Left ventricle myocardium inferior (tissue), 1 donor: Measurements from ENCODE around the gene GABRG3. TPM values are rescaled to one million over a fixed set of nuclear protein-coding genes. Genes with fewer than 3 reads are reported as not detected.

ENCODE experiments used
- DNase-seq: peaks from one replicate; pipeline ENCODE4 v3.0.0-alpha.2; 2020
- H3K27ac ChIP-seq: fragments of 200-600 bp; replicated peaks from 2 replicates; pipeline ENCODE4 v1.8.0; 2021
- H3K27me3 ChIP-seq: fragments of 200-600 bp; 2 replicates; pipeline ENCODE4 v1.8.0; 2021; ENCODE audit warnings: low read depth
- H3K36me3 ChIP-seq: fragments of 200-600 bp; 2 replicates; pipeline ENCODE4 v1.8.0; 2021
- H3K4me1 ChIP-seq: fragments of 200-600 bp; 2 replicates; pipeline ENCODE4 v1.8.0; 2021
- H3K4me3 ChIP-seq: fragments of 200-600 bp; 2 replicates; pipeline ENCODE4 v1.8.0; 2021; ENCODE audit warnings: mild to moderate bottlenecking, moderate library complexity
- H3K9me3 ChIP-seq: fragments of 200-600 bp; replicated peaks from 2 replicates; pipeline ENCODE4 v1.8.0; 2021
- intact Hi-C: fragments of 100-400 bp; cut with micrococcal nuclease; formaldehyde crosslinking; loops from one replicate; pipeline ENCODE4 v1.11.0; 2022
- total RNA-seq: library from RNA; stranded (reverse); fragmentation: NEBNext Ultra II Directional; extraction: Animal tissue kit (Norgen Biotek cat#: 25700); gene quantifications from one replicate; pipeline ENCODE4 v1.2.1, GENCODE V29; 2021
- TF ChIP-seq, protein P1 (sequence below): fragments of 200-600 bp; IDR thresholded peaks from 2 replicates; pipeline ENCODE4 v1.8.0; 2021; ENCODE audit warnings: antibody characterized with exemption, mild to moderate bottlenecking, borderline replicate concordance
- donor health status: DM: no; HTN: yes; CAD: no; lungs with severe emphysema.

Gene GABRG3
- total RNA-seq, 1 donor from 2014 or later, result not detected

DNA sequence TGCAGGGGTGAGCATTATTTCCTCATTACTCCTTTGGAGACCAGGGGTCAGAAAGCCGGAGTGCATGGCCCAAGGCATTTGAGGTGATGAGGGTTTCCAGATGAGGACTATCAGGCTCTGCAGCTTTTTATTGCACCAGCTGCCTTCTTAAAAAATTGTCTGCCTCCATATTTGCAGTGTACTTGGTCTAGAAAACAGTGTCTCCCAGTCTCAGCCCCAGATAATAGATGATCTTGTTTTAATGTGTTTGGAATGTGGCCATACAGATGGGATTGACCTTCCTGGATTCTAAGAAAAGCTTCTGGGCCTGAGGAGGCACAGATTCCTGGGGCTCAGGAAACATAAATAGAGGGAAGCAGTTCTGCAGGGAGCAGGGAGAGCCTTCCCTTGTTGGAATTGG, 123.3 kb downstream of the GABRG3 start:
- intact Hi-C loops, result no loop called here
- H3K36me3 ChIP-seq, result no peaks in the 10 kb centered on the region
- DNase-seq, result no peak
- H3K27ac ChIP-seq, result no peak overlapping the region
- H3K4me3 ChIP-seq, result no peak overlapping the region
- no peaks in the 10 kb centered on the region for H3K27me3 ChIP-seq
- TF ChIP-seq, protein P1, sequence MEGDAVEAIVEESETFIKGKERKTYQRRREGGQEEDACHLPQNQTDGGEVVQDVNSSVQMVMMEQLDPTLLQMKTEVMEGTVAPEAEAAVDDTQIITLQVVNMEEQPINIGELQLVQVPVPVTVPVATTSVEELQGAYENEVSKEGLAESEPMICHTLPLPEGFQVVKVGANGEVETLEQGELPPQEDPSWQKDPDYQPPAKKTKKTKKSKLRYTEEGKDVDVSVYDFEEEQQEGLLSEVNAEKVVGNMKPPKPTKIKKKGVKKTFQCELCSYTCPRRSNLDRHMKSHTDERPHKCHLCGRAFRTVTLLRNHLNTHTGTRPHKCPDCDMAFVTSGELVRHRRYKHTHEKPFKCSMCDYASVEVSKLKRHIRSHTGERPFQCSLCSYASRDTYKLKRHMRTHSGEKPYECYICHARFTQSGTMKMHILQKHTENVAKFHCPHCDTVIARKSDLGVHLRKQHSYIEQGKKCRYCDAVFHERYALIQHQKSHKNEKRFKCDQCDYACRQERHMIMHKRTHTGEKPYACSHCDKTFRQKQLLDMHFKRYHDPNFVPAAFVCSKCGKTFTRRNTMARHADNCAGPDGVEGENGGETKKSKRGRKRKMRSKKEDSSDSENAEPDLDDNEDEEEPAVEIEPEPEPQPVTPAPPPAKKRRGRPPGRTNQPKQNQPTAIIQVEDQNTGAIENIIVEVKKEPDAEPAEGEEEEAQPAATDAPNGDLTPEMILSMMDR, result no peak
- H3K4me1 ChIP-seq, result no peaks in the 10 kb centered on the region
- H3K9me3 ChIP-seq, result peaks cover 19% of the 10 kb centered on the region

DNA sequence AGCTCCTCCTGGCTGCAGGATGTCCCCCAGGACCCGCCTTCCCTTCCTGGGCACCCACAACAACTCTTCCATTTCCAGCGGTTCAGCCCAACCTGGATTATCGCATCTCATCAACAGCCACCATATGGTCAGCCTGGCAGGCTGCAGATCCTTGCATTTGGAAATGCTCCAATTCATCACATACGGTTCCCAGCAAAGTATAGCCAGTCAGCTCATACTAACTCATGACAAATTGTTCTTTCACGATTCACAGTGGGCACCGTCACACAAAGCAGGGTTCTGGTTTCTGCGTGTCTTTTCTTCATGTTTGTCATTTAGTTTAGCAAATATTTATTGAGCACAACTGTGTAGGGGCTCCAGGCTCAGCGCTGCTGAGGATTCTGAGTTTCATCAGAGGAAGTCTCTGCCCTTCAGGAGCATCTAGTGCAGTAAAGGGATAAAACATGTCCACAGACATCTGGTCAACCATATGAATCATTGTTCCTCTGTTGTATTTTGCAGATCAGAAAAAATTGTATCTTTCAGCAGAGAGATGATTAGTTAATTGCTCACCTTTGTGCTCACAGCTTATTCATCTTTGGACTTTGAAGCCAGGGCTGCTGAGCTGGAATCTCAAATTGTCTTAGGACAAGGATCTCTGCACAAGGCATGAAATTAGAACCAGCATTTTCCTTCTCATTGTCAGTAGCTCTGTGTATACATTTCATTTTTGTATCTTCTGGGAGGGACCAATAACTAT, 125.1 kb downstream of the GABRG3 start:
- H3K27me3 ChIP-seq, result no peaks in the 10 kb centered on the region
- no peak overlapping the region for H3K4me3 ChIP-seq
- H3K27ac ChIP-seq, result no peak overlapping the region
- TF ChIP-seq, protein P1, result no peak
- H3K9me3 ChIP-seq, result peaks cover 2% of the 10 kb centered on the region
- intact Hi-C loops, result no loop called here
- no peak for DNase-seq
- H3K36me3 ChIP-seq, result no peaks in the 10 kb centered on the region
- no peaks in the 10 kb centered on the region for H3K4me1 ChIP-seq

DNA sequence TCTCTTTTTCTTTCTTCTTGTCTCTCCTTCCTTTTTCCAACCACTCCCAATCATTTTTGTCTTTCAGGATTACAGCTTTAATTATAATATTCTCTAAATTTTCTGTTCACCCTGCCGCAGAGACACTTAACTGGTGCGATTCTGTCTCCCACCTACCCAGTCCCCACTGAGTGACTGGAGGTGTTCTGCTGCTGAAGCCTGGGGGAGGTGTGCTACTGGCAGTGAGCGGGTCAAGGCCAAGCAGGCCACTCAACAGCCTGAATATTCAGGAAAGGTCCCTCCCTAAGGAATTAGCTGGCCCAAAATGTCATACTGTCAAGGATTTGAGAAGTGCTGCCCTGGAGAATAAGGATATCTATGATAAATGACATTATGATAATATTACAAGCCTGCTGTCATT, 126.5 kb downstream of the GABRG3 start:
- no peaks in the 10 kb centered on the region for H3K27me3 ChIP-seq
- no peaks in the 10 kb centered on the region for H3K9me3 ChIP-seq
- no peak overlapping the region for H3K4me3 ChIP-seq
- no peaks in the 10 kb centered on the region for H3K4me1 ChIP-seq
- no peaks in the 10 kb centered on the region for H3K36me3 ChIP-seq
- intact Hi-C loops, result no loop called here
- TF ChIP-seq, protein P1, result no peak
- DNase-seq, result no peak
- no peak overlapping the region for H3K27ac ChIP-seq

DNA sequence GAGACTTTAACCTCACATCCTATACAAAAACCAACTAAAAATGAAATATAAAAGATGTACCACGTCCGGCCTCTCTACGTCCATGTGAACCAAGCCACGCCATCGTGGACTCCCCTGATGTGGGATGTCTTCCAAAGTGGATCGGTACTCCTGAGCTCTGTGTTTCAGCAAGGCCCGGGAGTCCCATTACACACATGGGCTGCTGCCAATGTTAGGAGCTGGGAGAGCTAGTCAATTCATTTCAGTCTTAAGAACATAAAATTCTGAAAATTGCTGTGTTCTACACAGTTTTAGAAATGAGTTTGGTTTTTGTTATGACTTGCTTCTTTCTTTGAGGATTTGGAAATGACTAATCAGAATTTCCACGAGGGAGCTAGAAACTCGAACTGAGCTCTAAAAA, 131.0 kb downstream of the GABRG3 start:
- DNase-seq, result no peak
- Histone ChIP-seq H3K4me3 (no peak overlapping the region), H3K27me3 (no peaks in the 10 kb centered on the region), H3K4me1 (no peaks in the 10 kb centered on the region), H3K36me3 (no peaks in the 10 kb centered on the region), H3K9me3 (no peaks in the 10 kb centered on the region), H3K27ac (no peak overlapping the region)
- TF ChIP-seq, protein P1, result no peak
- intact Hi-C loops, result no loop called here

DNA sequence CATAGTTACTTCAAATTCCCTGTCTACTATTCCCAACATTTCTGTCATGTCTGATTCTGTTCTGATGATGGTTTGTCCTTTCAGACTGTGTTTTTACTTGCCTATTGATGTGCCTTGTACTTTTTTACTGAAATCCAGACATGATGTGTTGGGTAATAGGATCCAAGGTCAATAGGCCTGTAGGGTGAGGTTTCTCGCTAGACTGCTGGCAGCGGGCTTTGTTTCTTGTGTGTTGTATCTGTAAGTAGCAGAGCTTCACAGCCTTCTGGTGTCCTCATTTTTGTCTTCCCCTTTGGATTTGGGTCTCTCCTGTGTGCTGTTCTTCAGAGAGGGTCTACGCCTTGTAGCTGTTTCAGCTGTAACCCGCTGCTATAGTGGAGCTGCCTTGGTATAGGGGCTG, 140.3 kb downstream of the GABRG3 start:
- TF ChIP-seq, protein P1, result no peak
- H3K9me3 ChIP-seq, result no peaks in the 10 kb centered on the region
- H3K27ac ChIP-seq, result no peak overlapping the region
- H3K4me3 ChIP-seq, result no peak overlapping the region
- H3K27me3 ChIP-seq, result no peaks in the 10 kb centered on the region
- no peaks in the 10 kb centered on the region for H3K36me3 ChIP-seq
- intact Hi-C loops, result no loop called here
- no peaks in the 10 kb centered on the region for H3K4me1 ChIP-seq
- no peak for DNase-seq
